B cell (primary cell): Measurements from ENCODE around the gene DCPS.
"Not testable (repeated sequence)": the region's sequence is repeated elsewhere in the genome, so short reads cannot be mapped to it uniquely, and the experiment has no call there.

Experiments used
- EZH2 ChIP-seq: IDR thresholded peaks from 2 replicates; pipeline ENCODE4 v1.6.1; 2012; ENCODE audit warnings: borderline replicate concordance, low read depth, mild to moderate bottlenecking, moderate library complexity, low read length; ENCODE audit not compliant: insufficient read depth, poor library complexity, severe bottlenecking
- TF ChIP-seq, protein P1 (sequence below): fragments of 200-600 bp; IDR thresholded peaks from one replicate; pipeline ENCODE4 v1.8.0; 2022; ENCODE audit warnings: antibody characterized with exemption, mild to moderate bottlenecking

DNA sequence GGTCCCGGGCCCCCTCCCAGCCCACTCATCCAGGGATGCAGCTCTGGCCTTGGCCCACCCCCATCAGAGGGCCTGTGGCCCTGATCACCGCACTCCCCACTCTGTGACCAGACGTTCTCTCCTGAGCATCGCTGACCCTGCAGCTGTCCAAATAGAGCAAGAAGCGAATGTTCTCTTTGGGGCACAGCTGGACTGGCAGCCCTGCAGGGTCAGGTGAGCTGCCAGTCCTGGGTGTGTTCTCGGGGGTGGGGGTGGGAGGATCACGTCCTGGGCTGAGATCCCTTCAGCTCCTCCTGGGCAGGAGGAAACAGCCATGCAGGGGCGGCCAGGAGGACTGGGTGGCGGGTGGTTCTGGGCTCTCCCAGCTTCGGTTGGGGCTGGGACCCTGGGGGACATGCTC lies 78.1 kb downstream of the DCPS start:
- TF ChIP-seq, protein P1, sequence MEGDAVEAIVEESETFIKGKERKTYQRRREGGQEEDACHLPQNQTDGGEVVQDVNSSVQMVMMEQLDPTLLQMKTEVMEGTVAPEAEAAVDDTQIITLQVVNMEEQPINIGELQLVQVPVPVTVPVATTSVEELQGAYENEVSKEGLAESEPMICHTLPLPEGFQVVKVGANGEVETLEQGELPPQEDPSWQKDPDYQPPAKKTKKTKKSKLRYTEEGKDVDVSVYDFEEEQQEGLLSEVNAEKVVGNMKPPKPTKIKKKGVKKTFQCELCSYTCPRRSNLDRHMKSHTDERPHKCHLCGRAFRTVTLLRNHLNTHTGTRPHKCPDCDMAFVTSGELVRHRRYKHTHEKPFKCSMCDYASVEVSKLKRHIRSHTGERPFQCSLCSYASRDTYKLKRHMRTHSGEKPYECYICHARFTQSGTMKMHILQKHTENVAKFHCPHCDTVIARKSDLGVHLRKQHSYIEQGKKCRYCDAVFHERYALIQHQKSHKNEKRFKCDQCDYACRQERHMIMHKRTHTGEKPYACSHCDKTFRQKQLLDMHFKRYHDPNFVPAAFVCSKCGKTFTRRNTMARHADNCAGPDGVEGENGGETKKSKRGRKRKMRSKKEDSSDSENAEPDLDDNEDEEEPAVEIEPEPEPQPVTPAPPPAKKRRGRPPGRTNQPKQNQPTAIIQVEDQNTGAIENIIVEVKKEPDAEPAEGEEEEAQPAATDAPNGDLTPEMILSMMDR: not testable (repeated sequence)
- not testable (repeated sequence) for TF ChIP-seq EZH2
